PC-3 (cell line): ENCODE measurements around the gene SLC39A11. TPM values are rescaled to one million over a fixed set of nuclear protein-coding genes. Genes with fewer than 3 reads are reported as not detected.

Source experiments
- ATAC-seq: fragments of 200-7000 bp; cut with Tn5 transposase; 2 replicates; pipeline ENCODE4 v1.9.1; 2020; ENCODE audit warnings: mild to moderate bottlenecking, moderate library complexity
- BruUV-seq: library from RNA; stranded (reverse); fragments of 400-500 nt; replicated peaks from 2 replicates; lab custom pipeline; 2021; lab: Mats Ljungman, UMichigan
- CTCF ChIA-PET: fragments of 300-600 bp; sonication (Branson Sonifier 250); formaldehyde crosslinking; loops from one replicate; lab custom pipeline; 2022; ENCODE audit warnings: antibody characterized with exemption; lab: Charles Lee
- POLR2A ChIA-PET: fragments of 300-600 bp; sonication (Branson Sonifier 250); formaldehyde crosslinking; loops from one replicate; lab custom pipeline; 2022; ENCODE audit warnings: antibody characterized with exemption; ENCODE audit not compliant: unreplicated experiment; lab: Charles Lee
- DNase-seq: peaks from one replicate; pipeline ENCODE4 v3.0.0-alpha.2; 2015
- H2AFZ ChIP-seq: fragments of 300-600 bp; sonication (generic); 2 replicates; pipeline ENCODE4 v1.6.0; 2016; ENCODE audit warnings: antibody characterized with exemption, low read length
- H3F3A ChIP-seq: fragments of 300-600 bp; sonication (generic); one replicate; pipeline ENCODE4 v1.6.0; 2017; ENCODE audit warnings: antibody characterized with exemption, low read length, control low read depth, mild to moderate bottlenecking; ENCODE audit not compliant: unreplicated experiment
- H3K27ac ChIP-seq: fragments of 300-600 bp; sonication (generic); 2 replicates; pipeline ENCODE4 v1.5.1; 2016; ENCODE audit warnings: mild to moderate bottlenecking, low read length
- H3K27me3 ChIP-seq: fragments of 300-600 bp; sonication (generic); 2 replicates; pipeline ENCODE4 v1.6.1; 2016; ENCODE audit warnings: low read length, mixed read lengths
- H3K36me3 ChIP-seq: fragments of 300-600 bp; sonication (generic); 2 replicates; pipeline ENCODE4 v1.6.1; 2016; ENCODE audit warnings: low read depth, mixed run types, low read length, mixed read lengths
- H3K4me1 ChIP-seq: fragments of 300-600 bp; sonication (generic); 2 replicates; pipeline ENCODE4 v1.5.1; 2016; ENCODE audit warnings: low read length; ENCODE audit not compliant: insufficient read depth
- H3K4me2 ChIP-seq: fragments of 300-600 bp; sonication (generic); 2 replicates; pipeline ENCODE4 v1.6.0; 2016; ENCODE audit warnings: low read length
- H3K4me3 ChIP-seq: fragments of 300-600 bp; sonication (generic); 2 replicates; pipeline ENCODE4 v1.5.1; 2016; ENCODE audit warnings: mild to moderate bottlenecking, low read length, mixed read lengths
- H3K79me2 ChIP-seq: fragments of 300-600 bp; sonication (generic); 2 replicates; pipeline ENCODE4 v1.6.1; 2017; ENCODE audit warnings: low read length, mixed read lengths
- H3K9ac ChIP-seq: fragments of 300-600 bp; sonication (generic); 2 replicates; pipeline ENCODE4 v1.6.0; 2016; ENCODE audit warnings: mild to moderate bottlenecking, low read length
- H3K9me2 ChIP-seq: fragments of 300-600 bp; sonication (generic); replicated peaks from 2 replicates; pipeline ENCODE4 v1.6.1; 2016; ENCODE audit warnings: mixed run types, low read length, mixed read lengths
- H3K9me3 ChIP-seq: fragments of 300-600 bp; sonication (generic); 2 replicates; pipeline ENCODE4 v1.6.1; 2016; ENCODE audit warnings: low read length, mixed read lengths
- H4K20me1 ChIP-seq: fragments of 300-600 bp; sonication (generic); 2 replicates; pipeline ENCODE4 v1.6.1; 2016; ENCODE audit warnings: low read length, mixed read lengths
- CTCF ChIP-seq: fragments of 300-600 bp; sonication (generic); conservative IDR thresholded peaks from 2 replicates; pipeline ENCODE4 v1.5.1; 2017; ENCODE audit warnings: antibody characterized with exemption, low read depth, mild to moderate bottlenecking, low read length
- EZH2 ChIP-seq: fragments of 300-600 bp; sonication (generic); IDR thresholded peaks from one replicate; pipeline ENCODE4 v1.6.1; 2017; ENCODE audit warnings: antibody characterized with exemption, mild to moderate bottlenecking, low read length; ENCODE audit not compliant: unreplicated experiment
- EZH2phosphoT487 ChIP-seq: fragments of 300-600 bp; sonication (generic); IDR thresholded peaks from 2 replicates; pipeline ENCODE4 v1.6.1; 2018; ENCODE audit warnings: mild to moderate bottlenecking, antibody characterized with exemption, low read length, borderline replicate concordance
- intact Hi-C: fragments of 100-400 bp; cut with micrococcal nuclease; formaldehyde crosslinking; loops from 2 replicates; pipeline ENCODE4 v1.9.0; 2023
- total RNA-seq: library from RNA; depleted of rRNA; stranded (reverse); fragments of >200 nt; gene quantifications from 2 replicates; pipeline ENCODE4 v1.2.3, GENCODE V29; 2014

The SLC39A11 gene
- total RNA-seq, 1 experiment from 2014 or later: 37.7 TPM

- Histone ChIP-seq H3K9ac (no peak overlapping the region), H3K79me2 (peaks cover 8% of the 10 kb centered on the region), H4K20me1 (no peaks in the 10 kb centered on the region), H3K36me3 (no peaks in the 10 kb centered on the region), H2AFZ (no peak overlapping the region), H3K4me1 (peaks cover 11% of the 10 kb centered on the region), H3K4me2 (no peak overlapping the region), H3K4me3 (no peak overlapping the region), H3K27me3 (no peaks in the 10 kb centered on the region), H3K27ac (no peak overlapping the region), H3K9me3 (no peaks in the 10 kb centered on the region), H3K9me2 (no peaks in the 10 kb centered on the region), H3F3A (no peaks in the 10 kb centered on the region)
- ChIA-PET POLR2A (no interaction called here), CTCF (no interaction called here)
- DNase-seq (no peak), ATAC-seq (no peak)
- no TSS peak for BruUV-seq
- TF ChIP-seq CTCF (no peak), EZH2 (no peak), EZH2phosphoT487 (no peak)
- intact Hi-C loops: no loop called here
Measured at GRCh38 chr17:73096211-73096610, 3.7 kb upstream of the SLC39A11 start.

- ChIA-PET CTCF (interaction anchor here (0.6 kb wide), 2 partner anchors 63 to 366 kb away, joined by 3 to 8 read pairs; no protein-coding TSS in a partner anchor), POLR2A (no interaction called here)
- Histone ChIP-seq H3K4me2 (peak overlapping the region; percentile 89), H3K27ac (no peak overlapping the region), H3K27me3 (no peaks in the 10 kb centered on the region), H3K36me3 (no peaks in the 10 kb centered on the region), H3K9me3 (no peaks in the 10 kb centered on the region), H4K20me1 (no peaks in the 10 kb centered on the region), H3K9me2 (no peaks in the 10 kb centered on the region), H3K79me2 (peaks cover 13% of the 10 kb centered on the region), H2AFZ (peak overlapping the region; percentile 90), H3F3A (no peaks in the 10 kb centered on the region), H3K4me3 (peak overlapping the region; percentile 73; the same call in 1 of the 2 replicates), H3K4me1 (peaks cover 11% of the 10 kb centered on the region), H3K9ac (peak overlapping the region; percentile 62; the same call in 1 of the 2 replicates)
- no peak for DNase-seq
- ATAC-seq: no peak
- no peak for TF ChIP-seq EZH2
- no peak for TF ChIP-seq EZH2phosphoT487
- TF ChIP-seq CTCF: no peak
- intact Hi-C loops: loop anchor here (5.0 kb wide), 1 partner anchor 36 kb away; no protein-coding TSS in a partner anchor
- no TSS peak for BruUV-seq
Measured at GRCh38 chr17:73093286-73093685, 798 bp upstream of the SLC39A11 start.

GRCh38 chr17:73091770-73092522 is 542 bp downstream of the SLC39A11 start:
- peaks cover 13% of the 10 kb centered on the region for H3K79me2 ChIP-seq
- no peaks in the 10 kb centered on the region for H4K20me1 ChIP-seq
- H3K4me3 ChIP-seq: peak overlapping the region; percentile 73
- H3K9me2 ChIP-seq: no peaks in the 10 kb centered on the region
- CTCF ChIA-PET: interaction anchor here (0.6 kb wide), 1 partner anchor 331 kb away, joined by 3 read pairs; no protein-coding TSS in a partner anchor
- H3F3A ChIP-seq: no peaks in the 10 kb centered on the region
- POLR2A ChIA-PET: interaction anchor here (0.5 kb wide), 2 partner anchors 18 to 109 kb away, joined by 3 to 5 read pairs; no protein-coding TSS in a partner anchor
- H3K9me3 ChIP-seq: no peaks in the 10 kb centered on the region
- DNase-seq (peak; percentile 37), ATAC-seq (peak; percentile 53)
- intact Hi-C loops: loop anchor here (5.0 kb wide), 1 partner anchor 35 kb away; no protein-coding TSS in a partner anchor
- H3K4me2 ChIP-seq: peak overlapping the region; percentile 89
- H3K27me3 ChIP-seq: no peaks in the 10 kb centered on the region
- H3K9ac ChIP-seq: peak overlapping the region; percentile 62
- H3K27ac ChIP-seq: no peak overlapping the region
- no peak for TF ChIP-seq CTCF
- no peak for TF ChIP-seq EZH2
- TF ChIP-seq EZH2phosphoT487: no peak
- peak overlapping the region; percentile 90 for H2AFZ ChIP-seq
- peaks cover 11% of the 10 kb centered on the region for H3K4me1 ChIP-seq
- no peaks in the 10 kb centered on the region; the same call in 1 of the 2 replicates for H3K36me3 ChIP-seq
- BruUV-seq: TSS peak; percentile 59
